Heart right ventricle (tissue), 16 donors: Measurements from ENCODE around the gene MAG. TPM values are rescaled to one million over a fixed set of nuclear protein-coding genes. Genes with fewer than 3 reads are reported as not detected.

ENCODE experiments used
- ATAC-seq, 8 donors: fragments of 200-7000 bp; cut with Tn5 transposase; one replicate each; pipeline ENCODE4 v1.9.1; 2020; ENCODE audit warnings: mild to moderate bottlenecking in 8 of 8, moderate library complexity in 8 of 8, moderate number of reproducible peaks in 1 of 8
- DNase-seq, 2 donors: peaks; one replicate each; pipeline ENCODE4 v3.0.0-alpha.2; 2020
- H3K27ac ChIP-seq, 10 donors: fragments of 200-600 bp; sonication (generic) in 2 of 10; one replicate each; pipeline versions ENCODE4 v1.5.0 to v1.8.0; 2020 to 2022; ENCODE audit warnings: mild to moderate bottlenecking in 3 of 10
- H3K27me3 ChIP-seq, 7 donors: fragments of 200-600 bp; one replicate each; pipeline ENCODE4 v1.8.0; 2021 to 2022; ENCODE audit warnings: mild to moderate bottlenecking in 2 of 7
- H3K36me3 ChIP-seq, 9 donors: fragments of 200-600 bp; sonication (generic) in 1 of 9; one replicate each; pipeline versions ENCODE4 v1.5.0 to v1.8.0; 2020 to 2022; ENCODE audit warnings: mild to moderate bottlenecking in 2 of 9
- H3K4me1 ChIP-seq, 9 donors: fragments of 200-600 bp; sonication (generic) in 1 of 9; one replicate each; pipeline versions ENCODE4 v1.5.0 to v1.8.0; 2020 to 2022; ENCODE audit warnings: mild to moderate bottlenecking in 4 of 9
- H3K4me3 ChIP-seq, 10 donors: fragments of 200-600 bp; sonication (generic) in 2 of 10; one replicate each; pipeline versions ENCODE4 v1.5.0 to v1.8.0; 2020 to 2022; ENCODE audit warnings: mild to moderate bottlenecking in 7 of 10, moderate library complexity in 2 of 10
- H3K9me3 ChIP-seq, 11 donors: fragments of 200-600 bp in 10 of 11; sonication (generic) in 2 of 11; one replicate each; pipeline versions ENCODE4 v1.5.0 to v1.8.0; 2013 to 2022; ENCODE audit warnings: mild to moderate bottlenecking in 2 of 11, control low read depth in 1 of 11, moderate library complexity in 1 of 11
- CTCF ChIP-seq, 9 donors: fragments of 200-600 bp; sonication (generic) in 2 of 9; IDR thresholded peaks; one replicate each; pipeline versions ENCODE4 v1.5.0 to v1.8.0; 2021 to 2022; ENCODE audit warnings: antibody characterized with exemption in 9 of 9, mild to moderate bottlenecking in 5 of 9, moderate library complexity in 1 of 9
- WGBS, 2 donors: extraction: QIAGEN DNeasy Blood & Tissue Kit; methylation state at CpG; one replicate each; pipeline ENCODE4 v1.1.7; 2013; ENCODE audit warnings: inconsistent platforms in 1 of 2; 5-methylcytosine and 5-hydroxymethylcytosine counted together
- intact Hi-C, 10 donors: fragments of 100-400 bp; cut with DNase I; formaldehyde crosslinking; loops; one replicate each; pipeline versions ENCODE4 v1.11.1 to v1.14.2; 2022
- polyA plus RNA-seq, 2 donors: library from polyadenylated mRNA; stranded (reverse); fragments of 200-250 nt; gene quantifications; one replicate each; pipeline ENCODE4 v1.2.3, GENCODE V29; 2013
- total RNA-seq, 10 donors: library from RNA; stranded (reverse); fragmentation: NEBNext Ultra II Directional in 3 of 10; extraction: Animal tissue kit (Norgen Biotek cat#: 25700) in 3 of 10; gene quantifications; one replicate each; pipeline versions ENCODE4 v1.2.1 to v1.2.4, GENCODE V29; 2021 to 2023
- donor health status: Arrhythmogenic right ventricular cardiomyopathy.
- donor health status: ischemic (EF 13 %, LVEDD 7.1; RV severe dilation, severe dysfunction).
- donor health status: healthy with polysubstance abuse.
- donor health status: DM: no; HTN: yes; CAD: no.
- donor health status: DM: no; HTN: no; CAD: no.
- donor health status: ischemic (EF 25% LVEDD 6.9; RV normal size, moderate dysfunction).
- donor health status: ischemic (EF 25% LVEDD 5.7; RV mildly dilated, moderate dysfunction).
- donor health status: healthy.
- donor health status: DM: yes; HTN: yes; CAD: no.
- donor health status: Ischemic cardiomyopathy.
- donor health status: ischemic (EF 35%, LVEDD 5.7; RV mildly dilated, moderate dysfunction).
- donor health status: nonischemic (EF 11% LVEDD 7.7; RV severe dilation, severe dysfunction).
- donor health status: DM: yes; HTN: yes; CAD: no.
- donor health status: PGD.
- donor health status: ischemic (EF 29% LVEDD 5.4; RV normal size, mild dysfunction).
- donor health status: nonischemic (EF 23%, LVEDD 6.1; RV moderate dilation, normal function).

MAG gene
- total and polyA plus RNA-seq, 12 donors, result 0.04 to 0.39 TPM; not detected in 10

GRCh38 chr19:35317464-35318043 lies 25.6 kb downstream of the MAG start:
- peak overlapping the region in 1 of 10 donors; percentile 75 for H3K27ac ChIP-seq
- 83 to 84% methylated on average over 7 of the region's 7 CpGs for WGBS, 2 donors
- TF ChIP-seq CTCF (IDR thresholded peaks at IDR 0.05), result no peak

GRCh38 chr19:35318679-35319448 lies 26.9 kb downstream of the MAG start:
- Histone ChIP-seq H3K9me3 (peaks cover 0 to 7% (median 0%) of the 10 kb centered on the region in 11 donors), H3K27ac (peak overlapping the region in 1 of 10 donors; percentile 75), H3K27me3 (no peaks in the 10 kb centered on the region), H3K4me1 (peaks cover 0 to 40% (median 16%) of the 10 kb centered on the region in 9 donors), H3K4me3 (no peak overlapping the region), H3K36me3 (no peaks in the 10 kb centered on the region)
- intact Hi-C loops, result no loop called here
- ATAC-seq (peak; percentile 61 to 92 (median 74)), DNase-seq (peak; percentile 37 to 49)
- no peak for TF ChIP-seq CTCF (IDR thresholded peaks at IDR 0.05)
- WGBS, 2 donors, result 52 to 66% methylated on average over 16 of the region's 16 CpGs

More at GRCh38 chr19:35317464-35318043, 25.6 kb downstream of the MAG start:
- DNase-seq, result no peak
- no peak for ATAC-seq
- H3K4me3 ChIP-seq, result no peak overlapping the region
- intact Hi-C loops, result no loop called here
- H3K27me3 ChIP-seq, result no peaks in the 10 kb centered on the region
- no peaks in the 10 kb centered on the region for H3K36me3 ChIP-seq
- peaks cover 0 to 7% (median 0%) of the 10 kb centered on the region in 11 donors for H3K9me3 ChIP-seq
- H3K4me1 ChIP-seq, result peaks cover 0 to 40% (median 16%) of the 10 kb centered on the region in 9 donors

GRCh38 chr19:35320065-35320713 lies 28.2 kb downstream of the MAG start:
- H3K27ac ChIP-seq, result peak overlapping the region in 1 of 10 donors; percentile 75
- WGBS, 2 donors, result 44 to 50% methylated on average over 12 of the region's 12 CpGs
- TF ChIP-seq CTCF (IDR thresholded peaks at IDR 0.05), result no peak
- peaks cover 0 to 44% (median 16%) of the 10 kb centered on the region in 9 donors for H3K4me1 ChIP-seq
- DNase-seq (no peak), ATAC-seq (peak in 5 of 8 donors; percentile 25 to 67 (median 43))
- intact Hi-C loops, result no loop called here
- H3K9me3 ChIP-seq, result peaks cover 0 to 7% (median 0%) of the 10 kb centered on the region in 11 donors
- H3K27me3 ChIP-seq, result no peaks in the 10 kb centered on the region
- H3K36me3 ChIP-seq, result no peaks in the 10 kb centered on the region
- H3K4me3 ChIP-seq, result no peak overlapping the region

- intact Hi-C loops, result no loop called here
- no peak for TF ChIP-seq CTCF (IDR thresholded peaks at IDR 0.05)
- WGBS, 2 donors, result 97 to 98% methylated on average over 2 of the region's 2 CpGs
- H3K9me3 ChIP-seq, result peaks cover 0 to 7% (median 0%) of the 10 kb centered on the region in 11 donors
- no peaks in the 10 kb centered on the region for H3K36me3 ChIP-seq
- DNase-seq, result no peak
- H3K4me3 ChIP-seq, result no peak overlapping the region
- no peak for ATAC-seq
- H3K4me1 ChIP-seq, result peaks cover 0 to 44% (median 16%) of the 10 kb centered on the region in 9 donors
- H3K27ac ChIP-seq, result no peak overlapping the region
- no peaks in the 10 kb centered on the region for H3K27me3 ChIP-seq
Measured at GRCh38 chr19:35321291-35321690, 29.3 kb downstream of the MAG start.
